ENCODE measurements around the gene NEK9.
"Not testable (repeated sequence)": the region's sequence is repeated elsewhere in the genome, so short reads cannot be mapped to it uniquely, and the experiment has no call there.

Gene NEK9

GRCh38 chr14:75101491-75101890 lies 25.4 kb downstream of the NEK9 start:
- no peak for DNase-seq (ENCODE audit: low read depth)

GRCh38 chr14:75098682-75099081 lies 28.2 kb downstream of the NEK9 start:
- no peak for DNase-seq (ENCODE audit: low read depth)

- DNase-seq (ENCODE audit: low read depth), result no peak
Observed at GRCh38 chr14:75098212-75098611, 28.6 kb downstream of the NEK9 start.

GRCh38 chr14:75096959-75097358 lies 29.9 kb downstream of the NEK9 start:
- DNase-seq (ENCODE audit: low read depth), result no peak

GRCh38 chr14:75095690-75096089 lies 31.2 kb downstream of the NEK9 start:
- no peak for DNase-seq (ENCODE audit: low read depth)

GRCh38 chr14:75094896-75095295 lies 32.0 kb downstream of the NEK9 start:
- no peak for DNase-seq (ENCODE audit: low read depth)

- DNase-seq (ENCODE audit: low read depth), result no peak
Observed at GRCh38 chr14:75092698-75093097, 34.1 kb downstream of the NEK9 start.

GRCh38 chr14:75091251-75091650 lies 35.6 kb downstream of the NEK9 start:
- DNase-seq (ENCODE audit: low read depth), result no peak

- no peak for DNase-seq (ENCODE audit: low read depth)
Observed at GRCh38 chr14:75090353-75090752, 36.5 kb downstream of the NEK9 start.

GRCh38 chr14:75088566-75089373 lies 38.1 kb downstream of the NEK9 start:
- no peak for DNase-seq (ENCODE audit: low read depth)

- DNase-seq (ENCODE audit: low read depth), result no peak
Observed at GRCh38 chr14:75088153-75088552, 38.7 kb downstream of the NEK9 start.

- no peak for DNase-seq (ENCODE audit: low read depth)
Observed at GRCh38 chr14:75084513-75084912, 42.3 kb downstream of the NEK9 start.

GRCh38 chr14:75083271-75083670 lies 43.6 kb downstream of the NEK9 start:
- no peak for DNase-seq (ENCODE audit: low read depth)

GRCh38 chr14:75081660-75082229 lies 45.1 kb downstream of the NEK9 start:
- DNase-seq (ENCODE audit: low read depth), result no peak

GRCh38 chr14:75079521-75079920 lies 47.3 kb downstream of the NEK9 start:
- DNase-seq (ENCODE audit: low read depth), result no peak

- DNase-seq (ENCODE audit: low read depth), result no peak
Observed at GRCh38 chr14:75077794-75078193, 49.1 kb downstream of the NEK9 start.

- no peak for DNase-seq (ENCODE audit: low read depth)
Observed at GRCh38 chr14:75070383-75070782, 56.5 kb downstream of the NEK9 start.

GRCh38 chr14:75069811-75070145 lies 57.1 kb downstream of the NEK9 start:
- no peak for DNase-seq (ENCODE audit: low read depth)

GRCh38 chr14:75069121-75069810 lies 57.6 kb downstream of the NEK9 start, which contains the start of gene ZC2HC1C:
Gene ZC2HC1C (plus strand): TSS chr14:75069641. CDS start chr14:75070574, 933 bp downstream.
- peak; percentile 35 for DNase-seq (ENCODE audit: low read depth)

GRCh38 chr14:75068294-75069120 lies 58.3 kb downstream of the NEK9 start:
- DNase-seq (ENCODE audit: low read depth), result no peak

- not testable (repeated sequence) for DNase-seq (ENCODE audit: low read depth)
Observed at GRCh38 chr14:75067765-75068164, 59.1 kb downstream of the NEK9 start.

- no peak for DNase-seq (ENCODE audit: low read depth)
Observed at GRCh38 chr14:75067212-75067611, 59.6 kb downstream of the NEK9 start.

Data from activated T-helper 1 cell treated with Interleukin-2 at 50 U/mL for 16 hours (primary cell).